GM23248 (cell line): ENCODE data around the gene STX8. TPM values are rescaled to one million over a fixed set of nuclear protein-coding genes. Genes with fewer than 3 reads are reported as not detected.

ENCODE experiments used
- DNase-seq: peaks from one replicate; pipeline ENCODE4 v3.0.0-alpha.2; 2015
- H2AFZ ChIP-seq: fragments of 200-600 bp; sonication (generic); 2 replicates; pipeline ENCODE4 v1.6.1; 2016; ENCODE audit warnings: antibody characterized with exemption
- H3F3A ChIP-seq: fragments of 200-600 bp; sonication (generic); 2 replicates; pipeline ENCODE4 v1.6.1; 2016; ENCODE audit warnings: mild to moderate bottlenecking, antibody characterized with exemption, mixed run types; ENCODE audit not compliant: insufficient read depth
- H3K27ac ChIP-seq: fragments of 200-600 bp; sonication (generic); 2 replicates; pipeline ENCODE4 v1.5.1; 2016; ENCODE audit warnings: mild to moderate bottlenecking
- H3K27me3 ChIP-seq: fragments of 200-600 bp; sonication (generic); replicated peaks from 2 replicates; pipeline ENCODE4 v1.6.1; 2016; ENCODE audit warnings: mild to moderate bottlenecking; ENCODE audit not compliant: insufficient read depth
- H3K36me3 ChIP-seq: fragments of 200-600 bp; sonication (generic); 2 replicates; pipeline ENCODE4 v1.6.1; 2016; ENCODE audit warnings: low read depth, mild to moderate bottlenecking
- H3K4me1 ChIP-seq: fragments of 200-600 bp; sonication (generic); 2 replicates; pipeline ENCODE4 v1.6.1; 2016; ENCODE audit warnings: mild to moderate bottlenecking; ENCODE audit not compliant: insufficient read depth
- H3K4me2 ChIP-seq: fragments of 200-600 bp; sonication (generic); one replicate; pipeline ENCODE4 v1.6.1; 2016; ENCODE audit warnings: mild to moderate bottlenecking; ENCODE audit not compliant: unreplicated experiment
- H3K4me3 ChIP-seq: fragments of 200-600 bp; sonication (generic); 2 replicates; pipeline ENCODE4 v1.5.1; 2016; ENCODE audit warnings: mild to moderate bottlenecking
- H3K79me2 ChIP-seq: fragments of 200-600 bp; sonication (generic); 2 replicates; pipeline ENCODE4 v1.6.1; 2016; ENCODE audit warnings: mild to moderate bottlenecking; ENCODE audit not compliant: insufficient read depth
- H3K9ac ChIP-seq: fragments of 200-600 bp; sonication (generic); 2 replicates; pipeline ENCODE4 v1.6.1; 2016; ENCODE audit warnings: mild to moderate bottlenecking
- H3K9me2 ChIP-seq: fragments of 200-600 bp; sonication (generic); 2 replicates; pipeline ENCODE4 v1.6.1; 2016; ENCODE audit warnings: mixed run types, mild to moderate bottlenecking, moderate library complexity; ENCODE audit not compliant: insufficient read depth
- H3K9me3 ChIP-seq: fragments of 200-600 bp; sonication (generic); one replicate; pipeline ENCODE4 v1.6.1; 2017; ENCODE audit warnings: low read depth
- H4K20me1 ChIP-seq: fragments of 200-600 bp; sonication (generic); 2 replicates; pipeline ENCODE4 v1.6.0; 2016; ENCODE audit not compliant: insufficient read depth
- EZH2 ChIP-seq: fragments of 200-600 bp; sonication (generic); IDR thresholded peaks from 2 replicates; pipeline ENCODE4 v1.6.1; 2018; ENCODE audit warnings: antibody characterized with exemption, mild to moderate bottlenecking; ENCODE audit not compliant: insufficient read depth, poor library complexity, severe bottlenecking
- EZH2phosphoT487 ChIP-seq: fragments of 200-600 bp; sonication (generic); IDR thresholded peaks from 2 replicates; pipeline ENCODE4 v1.6.1; 2018; ENCODE audit warnings: antibody characterized with exemption, moderate library complexity, mild to moderate bottlenecking, low read depth; ENCODE audit not compliant: insufficient read depth
- WGBS, 2 experiments: methylation state at CpG; one replicate each; pipeline ENCODE4 v1.1.6; 2015 to 2017; ENCODE audit warnings: low lambda C conversion rate in 2 of 2, low coverage in 1 of 2; ENCODE audit errors: missing lambda C conversion rate in 2 of 2; 5-methylcytosine and 5-hydroxymethylcytosine counted together
- in situ Hi-C: fragments of 300-500 bp; cut with MboI; formaldehyde crosslinking; loops from 2 replicates; pipeline ENCODE4 v1.15.0; 2020
- polyA plus RNA-seq: library from polyadenylated mRNA; unstranded; fragments of >200 nt; fragmentation: Nextera tagmentation; extraction: Ambion mirVana; gene quantifications from 2 replicates; pipeline ENCODE4 v1.2.1, GENCODE V29; 2016
- total RNA-seq: library from RNA; depleted of rRNA; stranded (reverse); fragments of >200 nt; shearing (Covaris generic); gene quantifications from 2 replicates; pipeline ENCODE4 v1.2.3, GENCODE V29; 2014

STX8 gene
- total and polyA plus RNA-seq, 2 experiments from 2014 or later: 40.7 to 84.3 TPM

DNA sequence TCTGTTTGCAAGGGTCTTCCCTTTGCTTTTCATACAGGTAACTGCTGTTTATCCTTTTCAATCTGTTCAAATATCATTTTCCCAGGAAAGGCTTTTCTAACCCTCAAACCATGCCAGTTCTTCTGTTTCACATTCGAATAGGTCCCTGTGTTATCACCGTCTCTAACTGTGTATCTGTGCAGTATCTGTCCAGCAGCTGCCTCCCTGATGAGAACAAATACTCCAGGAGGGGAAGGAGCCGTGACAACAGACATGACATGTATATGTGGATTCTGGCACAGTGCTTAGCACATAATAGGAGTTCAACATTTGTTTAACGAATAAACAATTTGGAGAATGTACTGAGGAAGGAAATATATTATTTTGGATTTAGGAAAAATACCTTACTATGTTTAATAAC lies 95.7 kb downstream of the STX8 start:
- Histone ChIP-seq H3K4me1 (peaks cover 9% of the 10 kb centered on the region), H3K27ac (no peak overlapping the region), H3K9me2 (no peaks in the 10 kb centered on the region), H3K4me3 (no peak overlapping the region), H3K36me3 (no peaks in the 10 kb centered on the region), H3K79me2 (no peaks in the 10 kb centered on the region), H3K9me3 (no peaks in the 10 kb centered on the region), H3K9ac (no peak overlapping the region), H3K4me2 (no peak overlapping the region), H3F3A (peaks cover 8% of the 10 kb centered on the region; the same call in 1 of the 2 replicates), H4K20me1 (no peaks in the 10 kb centered on the region), H2AFZ (no peak overlapping the region), H3K27me3 (no peaks in the 10 kb centered on the region)
- no peak for DNase-seq
- WGBS, 2 experiments: 75 to 77% methylated on average over 4 of the region's 4 CpGs
- in situ Hi-C loops: no loop called here
- no peak for TF ChIP-seq EZH2phosphoT487
- TF ChIP-seq EZH2: no peak

GRCh38 chr17:9478889-9479288 lies 96.7 kb downstream of the STX8 start:
- Histone ChIP-seq H4K20me1 (no peaks in the 10 kb centered on the region), H2AFZ (no peak overlapping the region), H3K9me2 (no peaks in the 10 kb centered on the region), H3K27me3 (no peaks in the 10 kb centered on the region), H3F3A (peaks cover 7% of the 10 kb centered on the region), H3K4me1 (peaks cover 6% of the 10 kb centered on the region), H3K9ac (no peak overlapping the region), H3K4me3 (no peak overlapping the region), H3K79me2 (no peaks in the 10 kb centered on the region), H3K9me3 (no peaks in the 10 kb centered on the region), H3K36me3 (no peaks in the 10 kb centered on the region), H3K27ac (no peak overlapping the region), H3K4me2 (no peak overlapping the region)
- TF ChIP-seq EZH2phosphoT487 (no peak), EZH2 (no peak)
- in situ Hi-C loops: no loop called here
- 95 to 98% methylated on average over 3 of the region's 3 CpGs for WGBS, 2 experiments
- DNase-seq: no peak

DNA sequence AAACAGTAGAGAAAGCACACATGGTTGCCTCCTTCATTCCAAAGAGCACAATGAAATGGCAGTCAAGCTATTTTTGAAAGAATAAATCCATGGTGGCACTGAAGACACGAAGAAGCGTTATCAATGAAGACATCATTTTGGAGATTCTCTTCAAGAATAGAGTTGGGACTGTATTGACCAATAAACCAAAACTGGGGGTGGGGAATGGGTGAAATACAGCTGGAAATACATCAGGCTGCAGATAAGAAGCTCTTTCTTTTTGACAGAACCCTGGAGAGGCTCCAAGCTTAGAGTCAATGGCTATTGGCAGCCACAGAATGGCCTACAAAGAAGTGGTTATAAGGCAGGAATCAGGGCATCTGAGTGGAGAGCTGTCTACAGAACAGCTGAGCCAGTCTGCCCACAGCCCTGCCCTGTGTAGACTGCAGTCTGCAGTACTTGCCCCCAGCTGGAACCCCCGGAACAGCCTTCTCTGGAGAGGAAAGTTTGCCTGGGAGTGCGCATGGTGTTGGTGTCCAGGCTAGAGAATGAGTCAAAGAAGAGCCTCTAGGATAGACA lies 100.4 kb downstream of the STX8 start:
- Histone ChIP-seq H3K9ac (no peak overlapping the region), H3K79me2 (no peaks in the 10 kb centered on the region), H3K4me2 (no peak overlapping the region), H3K9me2 (no peaks in the 10 kb centered on the region), H3F3A (peaks cover 28% of the 10 kb centered on the region), H3K27ac (no peak overlapping the region), H3K4me3 (no peak overlapping the region), H4K20me1 (no peaks in the 10 kb centered on the region), H3K4me1 (peaks cover 7% of the 10 kb centered on the region), H3K9me3 (no peaks in the 10 kb centered on the region), H2AFZ (no peak overlapping the region), H3K36me3 (no peaks in the 10 kb centered on the region), H3K27me3 (no peaks in the 10 kb centered on the region)
- in situ Hi-C loops: no loop called here
- no peak for DNase-seq
- WGBS, 2 experiments: 97 to 100% methylated on average over 4 of the region's 4 CpGs
- no peak for TF ChIP-seq EZH2phosphoT487
- TF ChIP-seq EZH2: no peak

DNA sequence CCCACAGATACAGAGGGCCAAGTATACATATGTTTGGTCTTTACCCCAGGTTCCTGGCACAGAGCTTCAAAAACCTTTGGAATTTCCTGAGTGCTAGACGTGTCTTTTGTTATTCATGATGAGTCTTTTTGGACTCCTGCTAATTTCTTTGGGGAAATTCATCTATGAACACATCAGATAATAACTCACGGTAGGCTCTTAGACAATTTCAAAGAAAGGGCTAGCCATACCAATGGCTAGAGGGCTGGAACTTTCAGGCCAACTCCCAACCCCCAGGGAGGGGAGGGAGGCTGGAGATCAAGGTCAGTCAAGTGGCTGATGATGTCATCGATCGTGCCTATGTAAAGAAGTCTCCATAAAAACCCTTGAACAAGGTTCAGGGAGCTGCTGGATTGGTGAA lies 101.9 kb downstream of the STX8 start:
- in situ Hi-C loops: no loop called here
- Histone ChIP-seq H3K27ac (peak overlapping the region; percentile 63), H3K9ac (no peak overlapping the region), H3F3A (peaks cover 34% of the 10 kb centered on the region), H3K4me2 (peak overlapping the region; percentile 25), H2AFZ (no peak overlapping the region), H3K79me2 (no peaks in the 10 kb centered on the region), H3K4me1 (peaks cover 7% of the 10 kb centered on the region), H3K36me3 (no peaks in the 10 kb centered on the region), H3K9me3 (no peaks in the 10 kb centered on the region), H3K27me3 (no peaks in the 10 kb centered on the region), H3K4me3 (no peak overlapping the region), H3K9me2 (no peaks in the 10 kb centered on the region), H4K20me1 (no peaks in the 10 kb centered on the region)
- TF ChIP-seq EZH2 (no peak), EZH2phosphoT487 (no peak)
- WGBS, 2 experiments: 41% methylated on average over 4 of the region's 4 CpGs
- peak; percentile 78 for DNase-seq

DNA sequence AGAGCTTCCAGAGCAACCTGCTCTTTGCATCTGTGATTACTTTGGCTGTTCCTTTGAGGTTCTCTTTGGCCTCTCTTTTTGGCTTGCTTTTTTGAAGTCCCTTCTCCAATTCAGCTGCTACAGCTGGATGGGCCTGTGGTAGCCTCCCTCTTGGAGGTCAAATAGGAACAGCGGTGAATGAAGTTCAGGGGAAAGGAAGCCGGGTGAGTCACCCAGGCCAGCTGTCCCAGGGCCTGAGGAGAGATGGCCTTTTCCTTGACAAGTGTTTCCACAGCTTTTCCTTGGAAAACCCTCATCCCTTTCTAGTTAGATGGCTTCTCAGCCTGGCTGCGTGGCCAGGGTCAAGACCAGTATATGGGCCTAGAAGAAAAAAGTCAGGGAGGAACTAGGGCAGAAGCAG lies 103.1 kb downstream of the STX8 start:
- Histone ChIP-seq H3K4me1 (peaks cover 7% of the 10 kb centered on the region), H3K4me2 (no peak overlapping the region), H2AFZ (no peak overlapping the region), H3K4me3 (no peak overlapping the region), H3K9ac (no peak overlapping the region), H3K36me3 (no peaks in the 10 kb centered on the region), H3K9me2 (no peaks in the 10 kb centered on the region), H3K27me3 (no peaks in the 10 kb centered on the region), H3K9me3 (no peaks in the 10 kb centered on the region), H3K79me2 (no peaks in the 10 kb centered on the region), H3K27ac (peak overlapping the region; percentile 33), H3F3A (peaks cover 34% of the 10 kb centered on the region), H4K20me1 (no peaks in the 10 kb centered on the region)
- 84 to 87% methylated on average over 3 of the region's 3 CpGs for WGBS, 2 experiments
- peak; percentile 25 for DNase-seq
- in situ Hi-C loops: no loop called here
- TF ChIP-seq EZH2phosphoT487: no peak
- no peak for TF ChIP-seq EZH2
